Activated naive CD8-positive, alpha-beta T cell treated with anti-CD3 and anti-CD28 coated beads, Interleukin-2, amount 50 U/mL, for 24 hours (primary cell): ENCODE data around the gene GUCA2B.

Experiments used
- ATAC-seq: fragments of 150-1000 bp; cut with Tn5 transposase; one replicate; pipeline ENCODE4 v1.10.0; 2021
- DNase-seq: peaks from one replicate; pipeline ENCODE4 v3.0.0; 2021
- H3K27ac Mint-ChIP-seq: one replicate; pipeline ENCODE4 v1.8.0; 2021; ENCODE audit warnings: mild to moderate bottlenecking, mixed read lengths
- H3K27me3 Mint-ChIP-seq: one replicate; pipeline ENCODE4 v1.8.0; 2021; ENCODE audit warnings: mixed read lengths
- H3K36me3 Mint-ChIP-seq: one replicate; pipeline ENCODE4 v1.8.0; 2021; ENCODE audit warnings: low read depth, mixed read lengths
- H3K4me1 Mint-ChIP-seq: one replicate; pipeline ENCODE4 v1.8.0; 2021; ENCODE audit warnings: mixed read lengths
- H3K4me3 Mint-ChIP-seq: one replicate; pipeline ENCODE4 v1.8.0; 2021; ENCODE audit warnings: mild to moderate bottlenecking, moderate library complexity, mixed read lengths
- H3K9me3 Mint-ChIP-seq: one replicate; pipeline ENCODE4 v1.8.0; 2021; ENCODE audit warnings: mixed read lengths

GUCA2B gene

GRCh38 chr1:42135426-42135825, 17.8 kb upstream of the GUCA2B start:
- DNase-seq (no peak), ATAC-seq (no peak)
- no peaks in the 10 kb centered on the region for H3K4me1 Mint-ChIP-seq
- H3K36me3 Mint-ChIP-seq: no peaks in the 10 kb centered on the region
- no peaks in the 10 kb centered on the region for H3K9me3 Mint-ChIP-seq
- no peak overlapping the region for H3K4me3 Mint-ChIP-seq
- H3K27ac Mint-ChIP-seq: no peak overlapping the region
- H3K27me3 Mint-ChIP-seq: peaks cover 5% of the 10 kb centered on the region

DNA sequence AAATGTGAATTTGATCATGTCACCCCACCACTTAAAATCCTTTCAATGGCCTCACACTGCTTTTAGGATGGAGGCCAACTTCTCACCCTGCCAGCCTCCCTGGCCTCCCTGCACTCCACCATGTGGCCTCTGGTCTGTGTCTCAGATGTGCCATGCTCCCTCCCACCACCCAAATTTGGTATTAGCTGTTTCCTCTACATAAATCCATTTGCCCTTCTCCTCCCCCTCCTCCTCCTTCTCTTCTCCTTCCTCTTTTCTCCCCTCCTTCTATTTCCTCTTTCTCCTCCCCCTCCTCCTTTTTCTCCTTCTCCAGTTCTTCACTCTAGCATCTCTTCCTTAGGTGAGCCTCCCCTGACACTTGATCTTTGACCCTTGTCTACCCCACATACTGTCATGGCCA, 16.7 kb upstream of the GUCA2B start:
- Mint-ChIP-seq H3K9me3 (no peaks in the 10 kb centered on the region), H3K27ac (no peak overlapping the region), H3K36me3 (no peaks in the 10 kb centered on the region), H3K4me1 (no peaks in the 10 kb centered on the region), H3K27me3 (peaks cover 9% of the 10 kb centered on the region), H3K4me3 (no peak overlapping the region)
- no peak for ATAC-seq
- no peak for DNase-seq

DNA sequence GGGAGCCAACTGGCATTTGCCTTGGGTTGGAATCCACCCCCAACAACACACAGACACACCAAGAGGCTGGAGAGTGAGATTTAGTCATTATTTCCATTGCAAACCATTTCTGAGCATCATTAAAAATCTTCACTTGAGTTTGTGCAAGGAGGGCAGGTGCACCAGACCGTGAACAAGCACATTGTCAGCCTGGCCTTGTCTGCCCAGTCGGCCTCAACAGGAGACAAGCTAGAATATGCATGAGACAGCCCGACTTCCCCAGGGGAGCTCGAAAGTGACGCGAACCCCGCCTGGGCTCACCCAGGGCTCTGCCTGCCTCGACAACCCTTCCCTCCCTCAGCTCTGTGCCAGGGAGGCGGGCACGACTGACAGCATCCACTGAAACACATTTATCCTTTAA, 15.4 kb upstream of the GUCA2B start:
- ATAC-seq (no peak), DNase-seq (no peak)
- Mint-ChIP-seq H3K36me3 (no peaks in the 10 kb centered on the region), H3K4me1 (no peaks in the 10 kb centered on the region), H3K27ac (no peak overlapping the region), H3K4me3 (no peak overlapping the region), H3K27me3 (peaks cover 14% of the 10 kb centered on the region), H3K9me3 (no peaks in the 10 kb centered on the region)

DNA sequence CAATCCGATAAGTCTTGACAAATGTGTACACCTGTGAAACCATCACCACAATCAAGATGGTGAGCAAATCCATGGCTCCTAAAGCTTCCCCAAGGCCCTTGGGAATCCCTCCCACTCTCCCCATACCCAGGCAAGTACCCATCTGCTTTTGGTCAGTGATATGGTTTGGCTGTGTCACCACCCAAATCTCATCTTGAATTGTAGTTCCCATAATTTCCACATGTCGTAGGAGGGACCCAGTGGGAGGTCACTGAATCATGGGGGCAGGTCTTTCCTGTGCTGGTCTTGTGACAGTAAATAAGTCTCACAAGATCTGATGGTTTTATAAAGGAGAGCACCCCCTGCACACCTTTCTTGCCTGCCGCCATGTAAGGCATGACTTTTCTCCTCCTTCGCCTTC, 14.6 kb upstream of the GUCA2B start:
- DNase-seq: no peak
- no peaks in the 10 kb centered on the region for H3K36me3 Mint-ChIP-seq
- H3K9me3 Mint-ChIP-seq: no peaks in the 10 kb centered on the region
- no peak overlapping the region for H3K4me3 Mint-ChIP-seq
- H3K27ac Mint-ChIP-seq: no peak overlapping the region
- H3K4me1 Mint-ChIP-seq: peaks cover 6% of the 10 kb centered on the region
- peaks cover 14% of the 10 kb centered on the region for H3K27me3 Mint-ChIP-seq
- ATAC-seq: no peak

GRCh38 chr1:42139444-42139843, 13.8 kb upstream of the GUCA2B start:
- DNase-seq (no peak), ATAC-seq (no peak)
- no peaks in the 10 kb centered on the region for H3K9me3 Mint-ChIP-seq
- H3K4me1 Mint-ChIP-seq: peaks cover 6% of the 10 kb centered on the region
- peaks cover 15% of the 10 kb centered on the region for H3K27me3 Mint-ChIP-seq
- no peak overlapping the region for H3K27ac Mint-ChIP-seq
- H3K4me3 Mint-ChIP-seq: no peak overlapping the region
- no peaks in the 10 kb centered on the region for H3K36me3 Mint-ChIP-seq

DNA sequence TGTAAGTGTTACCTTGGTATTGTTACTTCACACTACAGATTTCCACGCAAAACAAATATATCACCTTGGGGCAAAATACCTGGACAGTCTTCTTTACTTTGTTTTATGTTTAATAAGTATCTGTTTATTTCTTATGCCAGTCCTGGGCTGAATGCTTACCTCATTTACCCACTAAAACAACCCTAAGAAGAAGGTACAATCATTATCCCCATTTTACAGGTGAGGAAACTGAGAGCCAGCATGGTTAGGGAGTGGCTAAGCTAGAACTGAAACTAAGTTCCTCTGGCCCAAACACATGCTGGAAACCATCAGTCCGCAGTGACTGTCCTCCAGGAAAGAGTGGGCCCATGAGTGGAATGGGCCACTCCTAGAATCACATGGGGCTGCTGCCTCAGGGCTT, 13.0 kb upstream of the GUCA2B start:
- Mint-ChIP-seq H3K27me3 (peaks cover 18% of the 10 kb centered on the region), H3K9me3 (no peaks in the 10 kb centered on the region), H3K4me3 (no peak overlapping the region), H3K27ac (no peak overlapping the region), H3K4me1 (peaks cover 6% of the 10 kb centered on the region), H3K36me3 (no peaks in the 10 kb centered on the region)
- no peak for ATAC-seq
- DNase-seq: no peak

DNA sequence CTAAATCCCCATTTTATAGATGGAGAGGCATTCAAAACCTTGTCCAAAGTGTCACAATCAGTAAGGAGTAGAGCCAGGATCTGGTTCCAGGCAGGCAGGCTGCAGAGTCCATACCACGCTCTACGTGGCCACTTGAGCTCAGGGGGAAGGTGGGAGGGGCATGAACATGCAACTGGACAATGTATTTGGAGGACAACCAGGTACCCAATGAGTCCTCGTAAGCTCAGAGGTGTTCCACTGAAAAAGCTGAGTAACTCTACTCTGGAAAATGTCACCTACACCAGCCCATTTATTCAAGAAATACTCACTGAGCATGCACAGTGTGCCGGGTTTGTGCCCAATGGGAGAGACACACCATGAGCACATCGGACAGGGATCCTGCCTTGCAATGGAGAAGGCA, 11.2 kb upstream of the GUCA2B start:
- Mint-ChIP-seq H3K27me3 (peaks cover 16% of the 10 kb centered on the region), H3K36me3 (no peaks in the 10 kb centered on the region), H3K4me1 (peaks cover 6% of the 10 kb centered on the region), H3K9me3 (no peaks in the 10 kb centered on the region), H3K27ac (no peak overlapping the region), H3K4me3 (no peak overlapping the region)
- ATAC-seq (no peak), DNase-seq (no peak)

GRCh38 chr1:42142894-42143675, 10.1 kb upstream of the GUCA2B start:
- no peaks in the 10 kb centered on the region for H3K36me3 Mint-ChIP-seq
- no peak overlapping the region for H3K27ac Mint-ChIP-seq
- DNase-seq (no peak), ATAC-seq (no peak)
- H3K27me3 Mint-ChIP-seq: peaks cover 13% of the 10 kb centered on the region
- H3K4me3 Mint-ChIP-seq: no peak overlapping the region
- peaks cover 6% of the 10 kb centered on the region for H3K4me1 Mint-ChIP-seq
- no peaks in the 10 kb centered on the region for H3K9me3 Mint-ChIP-seq

GRCh38 chr1:42143896-42144710, 9.1 kb upstream of the GUCA2B start:
- peaks cover 13% of the 10 kb centered on the region for H3K27me3 Mint-ChIP-seq
- H3K4me1 Mint-ChIP-seq: peaks cover 6% of the 10 kb centered on the region

GRCh38 chr1:42144711-42145388, 8.4 kb upstream of the GUCA2B start:
- no peaks in the 10 kb centered on the region for H3K9me3 Mint-ChIP-seq
- ATAC-seq (no peak), DNase-seq (no peak)
- no peaks in the 10 kb centered on the region for H3K36me3 Mint-ChIP-seq
- H3K27me3 Mint-ChIP-seq: peaks cover 13% of the 10 kb centered on the region
- H3K4me3 Mint-ChIP-seq: no peak overlapping the region
- H3K4me1 Mint-ChIP-seq: peaks cover 6% of the 10 kb centered on the region
- no peak overlapping the region for H3K27ac Mint-ChIP-seq

More at GRCh38 chr1:42143896-42144710, 9.1 kb upstream of the GUCA2B start:
- no peak overlapping the region for H3K4me3 Mint-ChIP-seq
- no peaks in the 10 kb centered on the region for H3K9me3 Mint-ChIP-seq
- H3K27ac Mint-ChIP-seq: no peak overlapping the region
- DNase-seq: no peak
- no peaks in the 10 kb centered on the region for H3K36me3 Mint-ChIP-seq
- ATAC-seq: no peak

DNA sequence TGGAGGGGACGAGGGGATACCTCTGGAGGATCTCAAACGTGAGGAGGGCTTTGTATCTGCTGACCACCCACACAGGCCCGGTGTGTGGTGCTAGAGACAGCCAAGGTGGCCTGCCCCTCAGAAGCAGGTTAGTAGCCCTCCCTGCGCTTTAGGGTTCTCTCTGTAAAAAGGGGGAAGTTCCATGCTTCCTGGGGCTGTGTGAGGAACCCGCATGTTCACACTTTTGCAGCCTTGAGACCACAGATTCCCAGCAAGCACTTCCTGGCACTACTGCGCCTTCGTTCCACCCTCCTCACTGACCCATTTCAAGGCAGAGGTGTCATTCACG, 7.9 kb upstream of the GUCA2B start:
- peaks cover 6% of the 10 kb centered on the region for H3K4me1 Mint-ChIP-seq
- ATAC-seq: no peak
- H3K36me3 Mint-ChIP-seq: no peaks in the 10 kb centered on the region
- H3K9me3 Mint-ChIP-seq: no peaks in the 10 kb centered on the region
- no peak overlapping the region for H3K27ac Mint-ChIP-seq
- peaks cover 18% of the 10 kb centered on the region for H3K27me3 Mint-ChIP-seq
- no peak overlapping the region for H3K4me3 Mint-ChIP-seq
- DNase-seq: no peak

DNA sequence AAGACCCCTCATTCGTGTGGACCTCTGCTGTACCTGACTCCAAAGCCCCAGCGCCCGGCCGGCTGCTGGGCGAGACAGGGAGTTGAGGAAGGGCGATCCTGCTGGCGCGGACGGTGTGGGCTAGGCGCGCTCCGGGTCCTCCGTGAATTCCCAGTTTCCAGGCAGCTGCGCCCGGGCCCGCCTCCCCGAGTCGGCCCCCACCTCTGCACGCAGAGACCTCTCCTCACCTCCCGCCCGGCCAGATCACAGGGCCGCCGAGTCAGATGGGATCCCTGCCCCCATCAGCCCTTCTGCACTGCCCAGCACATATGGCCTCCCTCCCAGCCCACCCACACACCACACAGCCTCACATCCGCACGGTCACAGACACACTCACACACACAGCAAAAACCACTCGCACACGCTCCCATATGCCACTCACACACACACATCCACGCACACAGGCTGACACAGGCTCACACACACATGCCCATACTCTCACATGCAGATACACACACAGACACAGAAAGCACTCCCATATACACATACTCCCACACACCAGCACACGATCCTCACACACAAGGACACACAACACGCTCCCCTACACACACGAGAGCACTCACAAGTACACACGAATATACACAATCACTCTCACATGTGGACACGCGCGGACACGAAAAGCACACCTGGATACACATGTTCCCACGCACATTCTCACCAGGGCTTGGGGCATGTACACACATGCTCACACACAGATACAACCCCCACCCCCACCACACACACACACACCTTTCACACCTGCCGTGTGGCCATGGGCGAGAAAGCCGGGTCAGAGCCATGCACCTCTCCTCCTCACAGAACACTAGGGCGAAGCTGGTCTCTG, 7.2 kb upstream of the GUCA2B start:
- Mint-ChIP-seq H3K27me3 (peaks cover 16% of the 10 kb centered on the region), H3K9me3 (no peaks in the 10 kb centered on the region), H3K4me1 (peaks cover 6% of the 10 kb centered on the region), H3K27ac (no peak overlapping the region), H3K36me3 (no peaks in the 10 kb centered on the region), H3K4me3 (no peak overlapping the region)
- ATAC-seq: no peak
- DNase-seq: no peak

GRCh38 chr1:42146626-42147320, 6.4 kb upstream of the GUCA2B start:
- H3K4me1 Mint-ChIP-seq: peaks cover 6% of the 10 kb centered on the region

DNA sequence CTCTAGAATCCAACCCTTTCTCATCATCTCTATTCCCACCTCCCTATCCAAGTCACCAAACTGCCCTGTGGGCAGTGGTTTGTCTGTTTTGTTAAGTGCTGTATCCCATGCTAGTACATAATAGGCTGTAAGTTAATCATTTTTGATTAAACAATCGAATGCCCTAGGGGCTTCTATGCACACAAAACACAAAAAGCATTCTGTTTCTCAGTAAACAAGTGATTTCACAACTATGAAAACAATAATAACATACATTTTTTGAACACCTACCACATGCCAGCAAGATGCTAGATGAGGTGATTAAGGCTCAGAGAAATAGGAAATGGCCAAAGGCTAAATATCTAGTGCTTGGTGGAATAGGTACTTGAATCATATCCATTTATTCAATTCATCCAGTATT, 5.0 kb upstream of the GUCA2B start:
- Mint-ChIP-seq H3K36me3 (no peaks in the 10 kb centered on the region), H3K4me1 (peaks cover 4% of the 10 kb centered on the region), H3K27me3 (peaks cover 10% of the 10 kb centered on the region), H3K4me3 (no peak overlapping the region), H3K9me3 (no peaks in the 10 kb centered on the region), H3K27ac (no peak overlapping the region)
- ATAC-seq (no peak), DNase-seq (no peak)

More at GRCh38 chr1:42146626-42147320, 6.4 kb upstream of the GUCA2B start:
- ATAC-seq (peak; percentile 47), DNase-seq (peak; percentile 73)
- no peak overlapping the region for H3K27ac Mint-ChIP-seq
- H3K9me3 Mint-ChIP-seq: no peaks in the 10 kb centered on the region
- H3K4me3 Mint-ChIP-seq: no peak overlapping the region
- no peaks in the 10 kb centered on the region for H3K36me3 Mint-ChIP-seq
- peaks cover 15% of the 10 kb centered on the region for H3K27me3 Mint-ChIP-seq
